ENCODE results near the gene RINL. TPM values are rescaled to one million over a fixed set of nuclear protein-coding genes. Genes with fewer than 3 reads are reported as not detected.

The RINL gene
- total and polyA plus RNA-seq, 2 of the 4 experiments (the other 2 are of a cell fraction) = 0.72 to 1.9 TPM

DNA sequence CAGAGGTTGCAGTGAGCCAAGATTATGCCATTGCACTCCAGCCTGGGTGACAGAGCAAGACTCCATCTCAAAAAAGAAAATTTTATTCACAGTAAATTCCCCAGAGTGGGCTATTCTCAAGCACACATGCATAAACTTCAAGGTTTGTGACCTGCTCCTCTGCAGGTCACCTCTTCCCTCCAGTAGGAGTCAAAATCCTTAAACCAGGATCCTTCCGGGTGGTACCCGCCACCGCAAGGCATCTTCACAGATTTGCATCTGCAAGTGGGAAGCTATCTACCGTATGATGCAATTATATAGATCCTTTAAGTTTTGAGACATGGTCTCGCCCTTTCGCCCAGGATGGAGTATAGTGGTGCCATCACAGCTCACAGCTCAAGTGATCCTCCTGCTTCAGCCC, 43.5 kb downstream of the RINL start:
- H2AK9ac ChIP-seq (replicated peaks; ENCODE audit: low read depth, low read length, poor library complexity) = no peak overlapping the region
- no peak overlapping the region for H2AK5ac ChIP-seq (ENCODE audit: low read depth, low read length)
- H3K36me3 ChIP-seq (ENCODE audit: control insufficient read depth, insufficient read depth, low read length) = peaks cover 39% of the 10 kb centered on the region
- TF ChIP-seq RAD21 (IDR thresholded peaks at IDR 0.05; ENCODE audit: low read length) = no peak
- no peak for TF ChIP-seq FOS (IDR thresholded peaks at IDR 0.05; ENCODE audit: low read depth, low read length)
- no peak for TF ChIP-seq RFX5 (IDR thresholded peaks at IDR 0.05; ENCODE audit: low read depth, low read length)
- TF ChIP-seq MXI1 (IDR thresholded peaks at IDR 0.05; ENCODE audit: borderline replicate concordance, low read depth, low read length) = no peak
- TF ChIP-seq, protein P1, sequence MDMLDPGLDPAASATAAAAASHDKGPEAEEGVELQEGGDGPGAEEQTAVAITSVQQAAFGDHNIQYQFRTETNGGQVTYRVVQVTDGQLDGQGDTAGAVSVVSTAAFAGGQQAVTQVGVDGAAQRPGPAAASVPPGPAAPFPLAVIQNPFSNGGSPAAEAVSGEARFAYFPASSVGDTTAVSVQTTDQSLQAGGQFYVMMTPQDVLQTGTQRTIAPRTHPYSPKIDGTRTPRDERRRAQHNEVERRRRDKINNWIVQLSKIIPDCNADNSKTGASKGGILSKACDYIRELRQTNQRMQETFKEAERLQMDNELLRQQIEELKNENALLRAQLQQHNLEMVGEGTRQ (IDR thresholded peaks at IDR 0.05; ENCODE audit: low read depth, low read length) = no peak
- no peak for TF ChIP-seq CHD1 (IDR thresholded peaks at IDR 0.05; ENCODE audit: low read depth, low read length)
- TF ChIP-seq SMC3 (IDR thresholded peaks at IDR 0.05; ENCODE audit: low read depth, low read length) = no peak
- TF ChIP-seq RCOR1 (IDR thresholded peaks at IDR 0.05; ENCODE audit: insufficient replicate concordance, low read length) = no peak
- no peak for TF ChIP-seq MAZ (IDR thresholded peaks at IDR 0.05; ENCODE audit: borderline replicate concordance, low read depth, low read length)
- no peak for TF ChIP-seq MAFK (IDR thresholded peaks at IDR 0.05; ENCODE audit: low read depth, low read length)
- no peak for TF ChIP-seq BHLHE40 (IDR thresholded peaks at IDR 0.05; ENCODE audit: low read depth, low read length)
- TF ChIP-seq POLR2A (IDR thresholded peaks at IDR 0.05; ENCODE audit: low read depth, low read length) = 0 out of 2 replicates have a peak, but pooled peaks have one; percentile 8
- TF ChIP-seq, protein P2, sequence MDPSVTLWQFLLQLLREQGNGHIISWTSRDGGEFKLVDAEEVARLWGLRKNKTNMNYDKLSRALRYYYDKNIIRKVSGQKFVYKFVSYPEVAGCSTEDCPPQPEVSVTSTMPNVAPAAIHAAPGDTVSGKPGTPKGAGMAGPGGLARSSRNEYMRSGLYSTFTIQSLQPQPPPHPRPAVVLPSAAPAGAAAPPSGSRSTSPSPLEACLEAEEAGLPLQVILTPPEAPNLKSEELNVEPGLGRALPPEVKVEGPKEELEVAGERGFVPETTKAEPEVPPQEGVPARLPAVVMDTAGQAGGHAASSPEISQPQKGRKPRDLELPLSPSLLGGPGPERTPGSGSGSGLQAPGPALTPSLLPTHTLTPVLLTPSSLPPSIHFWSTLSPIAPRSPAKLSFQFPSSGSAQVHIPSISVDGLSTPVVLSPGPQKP (IDR thresholded peaks at IDR 0.05; ENCODE audit: borderline replicate concordance, low read depth, low read length) = no peak
- TF ChIP-seq, protein P3, sequence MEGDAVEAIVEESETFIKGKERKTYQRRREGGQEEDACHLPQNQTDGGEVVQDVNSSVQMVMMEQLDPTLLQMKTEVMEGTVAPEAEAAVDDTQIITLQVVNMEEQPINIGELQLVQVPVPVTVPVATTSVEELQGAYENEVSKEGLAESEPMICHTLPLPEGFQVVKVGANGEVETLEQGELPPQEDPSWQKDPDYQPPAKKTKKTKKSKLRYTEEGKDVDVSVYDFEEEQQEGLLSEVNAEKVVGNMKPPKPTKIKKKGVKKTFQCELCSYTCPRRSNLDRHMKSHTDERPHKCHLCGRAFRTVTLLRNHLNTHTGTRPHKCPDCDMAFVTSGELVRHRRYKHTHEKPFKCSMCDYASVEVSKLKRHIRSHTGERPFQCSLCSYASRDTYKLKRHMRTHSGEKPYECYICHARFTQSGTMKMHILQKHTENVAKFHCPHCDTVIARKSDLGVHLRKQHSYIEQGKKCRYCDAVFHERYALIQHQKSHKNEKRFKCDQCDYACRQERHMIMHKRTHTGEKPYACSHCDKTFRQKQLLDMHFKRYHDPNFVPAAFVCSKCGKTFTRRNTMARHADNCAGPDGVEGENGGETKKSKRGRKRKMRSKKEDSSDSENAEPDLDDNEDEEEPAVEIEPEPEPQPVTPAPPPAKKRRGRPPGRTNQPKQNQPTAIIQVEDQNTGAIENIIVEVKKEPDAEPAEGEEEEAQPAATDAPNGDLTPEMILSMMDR (conservative IDR thresholded peaks at IDR 0.05; ENCODE audit: low read depth, low read length) = no peak
- peak; percentile 31 for TF ChIP-seq CEBPB (IDR thresholded peaks at IDR 0.05; ENCODE audit: low read depth, low read length)
- TF ChIP-seq NFE2L2 (IDR thresholded peaks at IDR 0.05; ENCODE audit: low read depth, low read length) = no peak
- H3K4me1 ChIP-seq (ENCODE audit: control insufficient read depth, insufficient read depth, low read length) = peaks cover 23% of the 10 kb centered on the region
- no peak overlapping the region for H3K27ac ChIP-seq (ENCODE audit: insufficient read depth, low read length)
- H3K56ac ChIP-seq (ENCODE audit: extremely low read depth, insufficient read depth, low read length) = no peak overlapping the region
- H3K18ac ChIP-seq (ENCODE audit: low read depth, low read length) = no peak overlapping the region
- no peak overlapping the region for H4K91ac ChIP-seq (ENCODE audit: insufficient read depth, low read depth, low read length)
- WGBS, 2 experiments (ENCODE audit: extremely low coverage in 2 of 2, insufficient read length in 1 of 2) = no CpG with 5 or more reads among the region's 6 CpGs
- ChIA-PET POLR2A (ENCODE audit: unreplicated experiment) (no interaction called here), CTCF (no interaction called here)
- H4K5ac ChIP-seq (ENCODE audit: low read depth, low read length) = no peak overlapping the region
- dilution Hi-C loops (cut with HindIII; ENCODE audit: low sequenced_read_pairs, unreplicated experiment) = no loop called here
- ATAC-seq (ENCODE audit: low read depth) = no peak
- H3K23ac ChIP-seq (ENCODE audit: low read depth, low read length) = no peak overlapping the region
- no peak overlapping the region for H3K4me3 ChIP-seq (ENCODE audit: insufficient read depth, low read depth, low read length)
- no peak overlapping the region for H3K9ac ChIP-seq (ENCODE audit: low read depth, low read length)
- H3K9me3 ChIP-seq (ENCODE audit: control insufficient read depth, insufficient read depth, low read length) = no peaks in the 10 kb centered on the region
- H3K27me3 ChIP-seq (ENCODE audit: control insufficient read depth, insufficient read depth, low read length) = no peaks in the 10 kb centered on the region
- no peak overlapping the region for H2BK120ac ChIP-seq (ENCODE audit: low read depth, low read length)
- intact Hi-C loops (cut with micrococcal nuclease) = loop anchor here (5.0 kb wide), 2 partner anchors 102 to 177 kb away; no protein-coding TSS in a partner anchor
- H2BK15ac ChIP-seq (ENCODE audit: low read depth, low read length) = no peak overlapping the region
- peaks cover 36% of the 10 kb centered on the region for H4K20me1 ChIP-seq (ENCODE audit: insufficient read depth, low read length)
- no peak overlapping the region for H3K4me2 ChIP-seq (ENCODE audit: low read depth, low read length)
- peaks cover 3% of the 10 kb centered on the region; the same call in 1 of the 2 replicates for H3K9me1 ChIP-seq (ENCODE audit: insufficient read depth, low read length)
- no peak for DNase-seq
- in situ Hi-C loops (cut with MboI; ENCODE audit: low sequenced_read_pairs) = no loop called here
- no peak overlapping the region for H3K4ac ChIP-seq (ENCODE audit: low read depth, low read length)
- no peak overlapping the region for H2BK5ac ChIP-seq (ENCODE audit: low read depth, low read length, poor library complexity, severe bottlenecking)
- H3K79me1 ChIP-seq (ENCODE audit: low read depth in 1 of 2, low read length in 2 of 2) = peaks cover 25 to 61% of the 10 kb centered on the region in 2 experiments
- H2BK20ac ChIP-seq (ENCODE audit: low read depth, low read length) = no peak overlapping the region
- BruUV-seq (replicated peaks) = no TSS peak
- no peak overlapping the region for H2AFZ ChIP-seq (replicated peaks; ENCODE audit: low read length, poor library complexity)
- H4K8ac ChIP-seq (ENCODE audit: low read depth in 2 of 2, low read length in 2 of 2) = no peak overlapping the region
- no peak overlapping the region for H3K14ac ChIP-seq (replicated peaks; ENCODE audit: low read depth, low read length)
